ENCODE results near the gene NRG3. TPM values are rescaled to one million over a fixed set of nuclear protein-coding genes. Genes with fewer than 3 reads are reported as not detected.

NRG3 gene
- total RNA-seq, 1 experiment from 2014 or later = not detected

GRCh38 chr10:82206831-82207230 is 331.8 kb downstream of the NRG3 start:
- Histone ChIP-seq H3K9ac (ENCODE audit: low read length) (no peak overlapping the region), H3K27me3 (ENCODE audit: insufficient read depth, low read length) (no peaks in the 10 kb centered on the region), H3K4me3 (replicated peaks in 1 of 2; ENCODE audit: low read depth in 1 of 2, low read length in 2 of 2) (no peak overlapping the region), H4K20me1 (ENCODE audit: insufficient read depth) (no peaks in the 10 kb centered on the region), H3K36me3 (ENCODE audit: control insufficient read depth in 1 of 2, insufficient read depth in 2 of 2, low read length in 2 of 2) (no peaks in the 10 kb centered on the region), H3K4me2 (ENCODE audit: low read length) (no peak overlapping the region), H3K27ac (ENCODE audit: low read depth, low read length) (no peak overlapping the region), H3K79me2 (ENCODE audit: insufficient read depth, low read length) (no peaks in the 10 kb centered on the region), H3K4me1 (ENCODE audit: control insufficient read depth in 1 of 2, insufficient read depth in 2 of 2, low read length in 2 of 2) (no peaks in the 10 kb centered on the region), H3K9me2 (ENCODE audit: insufficient read depth) (no peaks in the 10 kb centered on the region), H2AFZ (ENCODE audit: low read depth, low read length, poor library complexity, severe bottlenecking) (no peak overlapping the region), H3K9me3 (ENCODE audit: control insufficient read depth in 1 of 2, insufficient read depth in 1 of 2, low read depth in 1 of 2, low read length in 2 of 2) (peaks cover 11 to 12% of the 10 kb centered on the region in 2 experiments; a peak in 2 of 4 replicates)
- no peak for ATAC-seq
- no TSS peak for BruUV-seq (replicated peaks)
- TF ChIP-seq ATF3 (IDR thresholded peaks at IDR 0.05) = no peak
- TF ChIP-seq, protein P1, sequence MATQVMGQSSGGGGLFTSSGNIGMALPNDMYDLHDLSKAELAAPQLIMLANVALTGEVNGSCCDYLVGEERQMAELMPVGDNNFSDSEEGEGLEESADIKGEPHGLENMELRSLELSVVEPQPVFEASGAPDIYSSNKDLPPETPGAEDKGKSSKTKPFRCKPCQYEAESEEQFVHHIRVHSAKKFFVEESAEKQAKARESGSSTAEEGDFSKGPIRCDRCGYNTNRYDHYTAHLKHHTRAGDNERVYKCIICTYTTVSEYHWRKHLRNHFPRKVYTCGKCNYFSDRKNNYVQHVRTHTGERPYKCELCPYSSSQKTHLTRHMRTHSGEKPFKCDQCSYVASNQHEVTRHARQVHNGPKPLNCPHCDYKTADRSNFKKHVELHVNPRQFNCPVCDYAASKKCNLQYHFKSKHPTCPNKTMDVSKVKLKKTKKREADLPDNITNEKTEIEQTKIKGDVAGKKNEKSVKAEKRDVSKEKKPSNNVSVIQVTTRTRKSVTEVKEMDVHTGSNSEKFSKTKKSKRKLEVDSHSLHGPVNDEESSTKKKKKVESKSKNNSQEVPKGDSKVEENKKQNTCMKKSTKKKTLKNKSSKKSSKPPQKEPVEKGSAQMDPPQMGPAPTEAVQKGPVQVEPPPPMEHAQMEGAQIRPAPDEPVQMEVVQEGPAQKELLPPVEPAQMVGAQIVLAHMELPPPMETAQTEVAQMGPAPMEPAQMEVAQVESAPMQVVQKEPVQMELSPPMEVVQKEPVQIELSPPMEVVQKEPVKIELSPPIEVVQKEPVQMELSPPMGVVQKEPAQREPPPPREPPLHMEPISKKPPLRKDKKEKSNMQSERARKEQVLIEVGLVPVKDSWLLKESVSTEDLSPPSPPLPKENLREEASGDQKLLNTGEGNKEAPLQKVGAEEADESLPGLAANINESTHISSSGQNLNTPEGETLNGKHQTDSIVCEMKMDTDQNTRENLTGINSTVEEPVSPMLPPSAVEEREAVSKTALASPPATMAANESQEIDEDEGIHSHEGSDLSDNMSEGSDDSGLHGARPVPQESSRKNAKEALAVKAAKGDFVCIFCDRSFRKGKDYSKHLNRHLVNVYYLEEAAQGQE (IDR thresholded peaks at IDR 0.05; ENCODE audit: low read depth) = no peak
- TF ChIP-seq POLR2AphosphoS5 (IDR thresholded peaks at IDR 0.05; ENCODE audit: low read depth, low read length) = no peak
- no peak for TF ChIP-seq EZH2 (IDR thresholded peaks at IDR 0.05)
- no peak for TF ChIP-seq SRF (IDR thresholded peaks at IDR 0.05; ENCODE audit: low read depth)
- TF ChIP-seq ZNF274 (IDR thresholded peaks at IDR 0.05; ENCODE audit: low read depth, low read length) = no peak
- TF ChIP-seq, protein P2, sequence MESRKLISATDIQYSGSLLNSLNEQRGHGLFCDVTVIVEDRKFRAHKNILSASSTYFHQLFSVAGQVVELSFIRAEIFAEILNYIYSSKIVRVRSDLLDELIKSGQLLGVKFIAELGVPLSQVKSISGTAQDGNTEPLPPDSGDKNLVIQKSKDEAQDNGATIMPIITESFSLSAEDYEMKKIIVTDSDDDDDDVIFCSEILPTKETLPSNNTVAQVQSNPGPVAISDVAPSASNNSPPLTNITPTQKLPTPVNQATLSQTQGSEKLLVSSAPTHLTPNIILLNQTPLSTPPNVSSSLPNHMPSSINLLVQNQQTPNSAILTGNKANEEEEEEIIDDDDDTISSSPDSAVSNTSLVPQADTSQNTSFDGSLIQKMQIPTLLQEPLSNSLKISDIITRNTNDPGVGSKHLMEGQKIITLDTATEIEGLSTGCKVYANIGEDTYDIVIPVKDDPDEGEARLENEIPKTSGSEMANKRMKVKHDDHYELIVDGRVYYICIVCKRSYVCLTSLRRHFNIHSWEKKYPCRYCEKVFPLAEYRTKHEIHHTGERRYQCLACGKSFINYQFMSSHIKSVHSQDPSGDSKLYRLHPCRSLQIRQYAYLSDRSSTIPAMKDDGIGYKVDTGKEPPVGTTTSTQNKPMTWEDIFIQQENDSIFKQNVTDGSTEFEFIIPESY (IDR thresholded peaks at IDR 0.05; ENCODE audit: extremely low read depth, insufficient replicate concordance, low read length) = no peak
- no peak for TF ChIP-seq YY1 (IDR thresholded peaks at IDR 0.05; ENCODE audit: extremely low read depth, insufficient replicate concordance, low read depth, low read length)
- TF ChIP-seq SIN3A (IDR thresholded peaks at IDR 0.05; ENCODE audit: low read depth) = no peak
- TF ChIP-seq EGR1 (IDR thresholded peaks at IDR 0.05; ENCODE audit: low read depth) = no peak
- TF ChIP-seq TCF7L2 (IDR thresholded peaks at IDR 0.05; ENCODE audit: borderline replicate concordance, extremely low read depth, insufficient read depth, insufficient read length) = no peak
- TF ChIP-seq RAD21 (IDR thresholded peaks at IDR 0.05; ENCODE audit: low read depth) = no peak
- TF ChIP-seq JUND (IDR thresholded peaks at IDR 0.05) = no peak
- TF ChIP-seq EZH2phosphoT487 (IDR thresholded peaks at IDR 0.05; ENCODE audit: borderline replicate concordance) = no peak
- TF ChIP-seq SP1 (IDR thresholded peaks at IDR 0.05; ENCODE audit: low read depth) = no peak
- no peak for TF ChIP-seq POLR2A (IDR thresholded peaks at IDR 0.05; ENCODE audit: borderline replicate concordance, extremely low read depth, insufficient read depth, insufficient read length)
- no peak for TF ChIP-seq ELF1 (IDR thresholded peaks at IDR 0.05; ENCODE audit: borderline replicate concordance, low read depth)
- TF ChIP-seq ZFX (IDR thresholded peaks at IDR 0.05) = no peak
- DNase-seq (ENCODE audit: low read depth, low spot score) = no peak
- ChIA-PET RAD21 (ENCODE audit: low non-redundant PET in 1 of 2, low total read pairs in 2 of 2, uncharacterized antibody in 2 of 2, unreplicated experiment in 2 of 2) (no interaction called here), CTCF (no interaction called here), POLR2A (no interaction called here)
- intact Hi-C loops (cut with micrococcal nuclease) = no loop called here
